K562 (cell line): ENCODE measurements around the gene VSIG10. TPM values are rescaled to one million over a fixed set of nuclear protein-coding genes. Genes with fewer than 3 reads are reported as not detected.

Source experiments
- CHD2 ChIP-seq: IDR thresholded peaks from 2 replicates; pipeline ENCODE4 v1.6.1; 2011; ENCODE audit warnings: low read depth, low read length
- EGR1 ChIP-seq: fragments of 450-650 bp; conservative IDR thresholded peaks from 2 replicates; pipeline ENCODE4 v1.6.1; 2017; ENCODE audit warnings: mild to moderate bottlenecking
- GTF2E2 ChIP-seq: fragments of 200-800 bp; sonication (Bioruptor generic); IDR thresholded peaks from 2 replicates; pipeline ENCODE4 v1.6.1; 2016; ENCODE audit warnings: missing genetic modification characterization, missing compliant biosample characterization
- KHSRP ChIP-seq: fragments of 450-650 bp; IDR thresholded peaks from 2 replicates; pipeline ENCODE4 v1.6.1; 2017
- NR2C1 ChIP-seq, 2 experiments: fragments of 450-650 bp; IDR thresholded peaks; 2 replicates each; pipeline ENCODE4 v1.6.1; 2017; ENCODE audit warnings: mild to moderate bottlenecking in 2 of 2, antibody characterized with exemption in 1 of 2, inconsistent platforms in 1 of 2, missing compliant biosample characterization in 1 of 2, missing genetic modification characterization in 1 of 2
- NR2C2 ChIP-seq, 2 experiments: fragments of 200-800 bp in 1 of 2; sonication (Bioruptor generic) in 1 of 2; sonication (generic) in 1 of 2; formaldehyde crosslinking in 1 of 2; IDR thresholded peaks; 2 replicates each; pipeline versions ENCODE4 v1.6.1 to v1.8.0; 2016 to 2022; ENCODE audit warnings: mild to moderate bottlenecking in 1 of 2, missing compliant biosample characterization in 1 of 2, missing genetic modification characterization in 1 of 2, missing genetic modification reagents in 1 of 2
- PYGO2 ChIP-seq: fragments of 450-650 bp; IDR thresholded peaks from 2 replicates; pipeline ENCODE4 v1.6.1; 2016; ENCODE audit warnings: mild to moderate bottlenecking, missing genetic modification characterization, moderate library complexity, missing compliant biosample characterization
- RUNX1 ChIP-seq: sonication (generic); IDR thresholded peaks from 2 replicates; pipeline ENCODE4 v1.6.1; 2016; ENCODE audit warnings: antibody characterized with exemption, low read depth
- SAP30 ChIP-seq: fragments of 200-600 bp; sonication (generic); IDR thresholded peaks from 2 replicates; pipeline ENCODE4 v1.6.1; 2012; ENCODE audit warnings: borderline replicate concordance, low read depth, mild to moderate bottlenecking, moderate library complexity, low read length, control low read depth, inconsistent platforms; ENCODE audit not compliant: insufficient read depth, poor library complexity, severe bottlenecking
- ZNF124 ChIP-seq: sonication (generic); formaldehyde crosslinking; IDR thresholded peaks from 2 replicates; pipeline ENCODE4 v1.8.1; 2022; ENCODE audit warnings: missing genetic modification reagents
- ZNF316 ChIP-seq: fragments of 450-650 bp; IDR thresholded peaks from 2 replicates; pipeline ENCODE4 v1.6.1; 2016
- polyA plus RNA-seq, 8 experiments: library from polyadenylated mRNA; depleted of rRNA in 4 of 8; stranded (reverse) in 5 of 8; unstranded in 3 of 8; fragments of >200 nt; fragmentation: Nextera tagmentation in 2 of 8; fragmentation: Illumina TruSeq in 1 of 8; extraction: Ambion mirVana in 2 of 8; extraction: Trizol in 1 of 8; gene quantifications; 2 replicates each; pipeline versions ENCODE4 v1.2.1 to v1.2.3, GENCODE V29; 2011 to 2014; ENCODE audit warnings: inconsistent platforms in 1 of 8, missing spikeins in 1 of 8
- total RNA-seq, 7 experiments: library from RNA; depleted of rRNA in 6 of 7; stranded (reverse); fragments of >200 nt in 6 of 7; fragmentation: Illumina TruSeq in 2 of 7; extraction: Trizol in 2 of 7; gene quantifications; 2 replicates each; pipeline versions ENCODE4 v1.2.1 to v1.2.3, GENCODE V29; 2011 to 2021; ENCODE audit warnings: low replicate concordance in 1 of 7
- TF ChIP-seq, protein P1 (sequence below): sonication (generic); IDR thresholded peaks from 2 replicates; pipeline ENCODE4 v1.6.1; 2016

The VSIG10 gene
- total and polyA plus RNA-seq, 9 of the 15 experiments (the other 6 are each of a cell fraction or from before 2014, with no cell fraction given): 4.1 to 8.8 (median 4.7) TPM

GRCh38 chr12:118136559-118137003 lies 32.8 kb upstream of the VSIG10 start (continued):
- TF ChIP-seq GTF2E2 (tag): 0 out of 2 replicates have a peak, but pooled peaks have one; percentile 13
- TF ChIP-seq KHSRP: no peak
- TF ChIP-seq ZNF124 (CRISPR knock-in tag): peak; percentile 19; the same call in 1 of the 2 replicates
- TF ChIP-seq, protein P1, sequence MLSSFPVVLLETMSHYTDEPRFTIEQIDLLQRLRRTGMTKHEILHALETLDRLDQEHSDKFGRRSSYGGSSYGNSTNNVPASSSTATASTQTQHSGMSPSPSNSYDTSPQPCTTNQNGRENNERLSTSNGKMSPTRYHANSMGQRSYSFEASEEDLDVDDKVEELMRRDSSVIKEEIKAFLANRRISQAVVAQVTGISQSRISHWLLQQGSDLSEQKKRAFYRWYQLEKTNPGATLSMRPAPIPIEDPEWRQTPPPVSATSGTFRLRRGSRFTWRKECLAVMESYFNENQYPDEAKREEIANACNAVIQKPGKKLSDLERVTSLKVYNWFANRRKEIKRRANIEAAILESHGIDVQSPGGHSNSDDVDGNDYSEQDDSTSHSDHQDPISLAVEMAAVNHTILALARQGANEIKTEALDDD: peak; percentile 23; the same call in 1 of the 2 replicates
- TF ChIP-seq NR2C2 (CRISPR knock-in tag; IDR thresholded peaks at IDR 0.05): no peak
- peak; percentile 55 for TF ChIP-seq NR2C2 (tag; IDR thresholded peaks at IDR 0.05)
- no peak for TF ChIP-seq RUNX1
- peak; percentile 67 for TF ChIP-seq EGR1
- no peak for TF ChIP-seq ZNF316
- no peak for TF ChIP-seq CHD2
- peak; percentile 15 for TF ChIP-seq SAP30
- 0 out of 2 replicates have a peak, but pooled peaks have one; percentile 37 for TF ChIP-seq NR2C1 (IDR thresholded peaks at IDR 0.05)
- TF ChIP-seq NR2C1 (tag; IDR thresholded peaks at IDR 0.05): peak; percentile 43; the same call in 1 of the 2 replicates
- no peak for TF ChIP-seq PYGO2 (tag)
